HEK293 (cell line): ENCODE results near the gene TIMM17A.
A peak's percentile ranks its signal among the peaks of the same experiment; 100 is the strongest.

ENCODE experiments used
- CTCF ChIA-PET: fragments of 350-600 bp; formaldehyde crosslinking; extraction: SDS; loops from one replicate; lab custom pipeline; 2021; ENCODE audit warnings: antibody characterized with exemption; lab: Yijun Ruan, JAX
- POLR2A ChIA-PET: fragments of 300-600 bp; formaldehyde crosslinking; extraction: SDS; loops from one replicate; lab custom pipeline; 2020; ENCODE audit warnings: antibody characterized with exemption, inconsistent platforms; lab: Yijun Ruan, JAX
- H3K27ac ChIP-seq: fragments of 200-500 bp; sonication (Bioruptor generic); 2 replicates; pipeline ENCODE4 v1.5.1; 2014; ENCODE audit warnings: low read depth, low read length, control low read depth, inconsistent platforms; ENCODE audit errors: extremely low read depth
- H3K36me3 ChIP-seq, 2 experiments: fragments of 200-500 bp in 1 of 2; sonication (Bioruptor generic) in 1 of 2; 1 replicate in 1 of 2; 2 replicates in 1 of 2; pipeline ENCODE4 v1.5.1; 2014 to 2017; ENCODE audit warnings: inconsistent platforms in 2 of 2, low read length in 2 of 2; ENCODE audit not compliant: control insufficient read depth in 2 of 2, insufficient read depth in 1 of 2
- H3K4me1 ChIP-seq: fragments of 200-500 bp; sonication (Bioruptor generic); 2 replicates; pipeline ENCODE4 v1.5.1; 2014; ENCODE audit warnings: mild to moderate bottlenecking, low read length, inconsistent platforms; ENCODE audit not compliant: control insufficient read depth, insufficient read depth
- H3K4me3 ChIP-seq: 2 replicates; pipeline ENCODE4 v1.5.1; 2011; ENCODE audit warnings: low read depth, mild to moderate bottlenecking, control low read depth, low read length, moderate library complexity
- H3K9me3 ChIP-seq: fragments of 200-500 bp; sonication (Bioruptor generic); 2 replicates; pipeline ENCODE4 v1.5.1; 2014; ENCODE audit warnings: low read depth, low read length, inconsistent platforms; ENCODE audit not compliant: control insufficient read depth, insufficient read depth
- BCL6B ChIP-seq: fragments of 450-650 bp; formaldehyde crosslinking; IDR thresholded peaks from 2 replicates; pipeline ENCODE4 v1.5.1; 2017; ENCODE audit warnings: missing biosample characterization, missing genetic modification characterization
- KLF10 ChIP-seq: fragments of 450-650 bp; IDR thresholded peaks from 2 replicates; pipeline ENCODE4 v1.5.1; 2018; ENCODE audit warnings: missing biosample characterization, mild to moderate bottlenecking, missing genetic modification characterization
- KLF8 ChIP-seq: fragments of 450-650 bp; formaldehyde crosslinking; IDR thresholded peaks from 2 replicates; pipeline ENCODE4 v1.5.1; 2016; ENCODE audit warnings: missing biosample characterization, missing genetic modification characterization
- MYNN ChIP-seq: fragments of 450-650 bp; formaldehyde crosslinking; IDR thresholded peaks from 2 replicates; pipeline ENCODE4 v1.5.1; 2016; ENCODE audit warnings: missing biosample characterization, missing genetic modification characterization, borderline replicate concordance
- ZBTB49 ChIP-seq: fragments of 450-650 bp; formaldehyde crosslinking; IDR thresholded peaks from 2 replicates; pipeline ENCODE4 v1.5.1; 2016; ENCODE audit warnings: missing biosample characterization, missing genetic modification characterization, low read depth
- ZBTB6 ChIP-seq: fragments of 450-650 bp; formaldehyde crosslinking; IDR thresholded peaks from 2 replicates; pipeline ENCODE4 v1.5.1; 2017; ENCODE audit warnings: missing biosample characterization, missing genetic modification characterization
- ZEB2 ChIP-seq: fragments of 450-650 bp; formaldehyde crosslinking; IDR thresholded peaks from 2 replicates; pipeline ENCODE4 v1.5.1; 2016; ENCODE audit warnings: missing biosample characterization, missing genetic modification characterization
- ZNF121 ChIP-seq: fragments of 450-650 bp; formaldehyde crosslinking; IDR thresholded peaks from 2 replicates; pipeline ENCODE4 v1.5.1; 2016; ENCODE audit warnings: missing biosample characterization, missing genetic modification characterization
- ZNF157 ChIP-seq: fragments of 450-650 bp; formaldehyde crosslinking; IDR thresholded peaks from 2 replicates; pipeline ENCODE4 v1.5.1; 2016; ENCODE audit warnings: missing biosample characterization, missing genetic modification characterization
- ZNF202 ChIP-seq: fragments of 450-650 bp; formaldehyde crosslinking; IDR thresholded peaks from 2 replicates; pipeline ENCODE4 v1.5.1; 2016; ENCODE audit warnings: missing biosample characterization, missing genetic modification characterization, borderline replicate concordance
- ZNF302 ChIP-seq: fragments of 450-650 bp; formaldehyde crosslinking; IDR thresholded peaks from 2 replicates; pipeline ENCODE4 v1.5.1; 2016; ENCODE audit warnings: missing biosample characterization, missing genetic modification characterization, low read depth
- ZNF324 ChIP-seq: fragments of 450-650 bp; formaldehyde crosslinking; IDR thresholded peaks from 2 replicates; pipeline ENCODE4 v1.5.1; 2016; ENCODE audit warnings: missing biosample characterization, missing genetic modification characterization
- ZNF350 ChIP-seq: fragments of 450-650 bp; formaldehyde crosslinking; IDR thresholded peaks from 2 replicates; pipeline ENCODE4 v1.5.0; 2017; ENCODE audit warnings: missing biosample characterization, mild to moderate bottlenecking, missing genetic modification characterization
- ZNF354C ChIP-seq: fragments of 450-650 bp; formaldehyde crosslinking; IDR thresholded peaks from 2 replicates; pipeline ENCODE4 v1.5.1; 2016; ENCODE audit warnings: missing biosample characterization, missing genetic modification characterization, low read depth, borderline replicate concordance
- ZNF404 ChIP-seq: fragments of 450-650 bp; formaldehyde crosslinking; IDR thresholded peaks from 2 replicates; pipeline ENCODE4 v1.5.1; 2017; ENCODE audit warnings: missing biosample characterization, missing genetic modification characterization
- ZNF544 ChIP-seq: fragments of 450-650 bp; formaldehyde crosslinking; IDR thresholded peaks from 2 replicates; pipeline ENCODE4 v1.5.0; 2017; ENCODE audit warnings: missing biosample characterization, missing genetic modification characterization
- ZNF571 ChIP-seq: fragments of 450-650 bp; formaldehyde crosslinking; IDR thresholded peaks from 2 replicates; pipeline ENCODE4 v1.5.0; 2017; ENCODE audit warnings: missing biosample characterization, missing genetic modification characterization
- ZNF610 ChIP-seq: fragments of 450-650 bp; formaldehyde crosslinking; IDR thresholded peaks from 2 replicates; pipeline ENCODE4 v1.5.1; 2016; ENCODE audit warnings: missing biosample characterization, missing genetic modification characterization, borderline replicate concordance
- ZNF664 ChIP-seq: fragments of 450-650 bp; formaldehyde crosslinking; IDR thresholded peaks from 2 replicates; pipeline ENCODE4 v1.5.1; 2016; ENCODE audit warnings: missing biosample characterization, missing genetic modification characterization
- ZNF776 ChIP-seq: fragments of 450-650 bp; formaldehyde crosslinking; IDR thresholded peaks from 2 replicates; pipeline ENCODE4 v1.5.0; 2017; ENCODE audit warnings: missing biosample characterization, missing genetic modification characterization, borderline replicate concordance
- ZSCAN30 ChIP-seq: fragments of 450-650 bp; IDR thresholded peaks from 2 replicates; pipeline ENCODE4 v1.5.1; 2018; ENCODE audit warnings: missing biosample characterization, mild to moderate bottlenecking, missing genetic modification characterization, moderate library complexity
- ZXDB ChIP-seq: fragments of 450-650 bp; formaldehyde crosslinking; IDR thresholded peaks from 2 replicates; pipeline ENCODE4 v1.5.1; 2016; ENCODE audit warnings: missing biosample characterization, missing genetic modification characterization
- TF ChIP-seq, protein P1 (sequence below): fragments of 450-650 bp; formaldehyde crosslinking; IDR thresholded peaks from 2 replicates; pipeline ENCODE4 v1.5.1; 2016; ENCODE audit warnings: missing biosample characterization, missing genetic modification characterization

TIMM17A gene

GRCh38 chr1:201988601-201989000 lies 33.3 kb downstream of the TIMM17A start (continued):
- TF ChIP-seq ZBTB49 (tag by site-specific recombination) (no peak), ZNF404 (tag by site-specific recombination) (no peak)
- TF ChIP-seq, all 188 proteins: peak for 0

- Histone ChIP-seq H3K9me3 (no peaks in the 10 kb centered on the region), H3K4me3 (no peak overlapping the region), H3K27ac (no peak overlapping the region), H3K4me1 (no peaks in the 10 kb centered on the region), H3K36me3 (peaks cover 25 to 60% of the 10 kb centered on the region in 2 experiments)
- CTCF ChIA-PET: interaction anchor here (0.7 to 2.3 kb wide), 4 partner anchors 9 to 130 kb away, joined by 3 to 8 read pairs (median 3); partner anchors contain the start of gene ELF3
- POLR2A ChIA-PET: no interaction called here
- TF ChIP-seq ZSCAN30 (tag by site-specific recombination) (no peak), ZNF121 (tag by site-specific recombination) (peak; percentile 74), ZNF324 (tag by site-specific recombination) (no peak), MYNN (tag by site-specific recombination) (no peak), ZNF157 (tag by site-specific recombination) (no peak), ZNF202 (tag by site-specific recombination) (no peak), ZBTB6 (no peak)
Measured at GRCh38 chr1:201989354-201990128, 34.2 kb downstream of the TIMM17A start.

- no peaks in the 10 kb centered on the region for H3K9me3 ChIP-seq
- TF ChIP-seq ZEB2 (tag by site-specific recombination) (no peak), ZNF350 (tag by site-specific recombination) (no peak), KLF8 (tag by site-specific recombination) (no peak), ZNF776 (tag by site-specific recombination) (no peak), ZNF571 (no peak), ZXDB (tag by site-specific recombination) (no peak), ZNF544 (tag by site-specific recombination) (no peak), ZNF610 (tag by site-specific recombination) (no peak), ZNF664 (tag by site-specific recombination) (no peak), ZNF121 (tag by site-specific recombination) (no peak), ZNF302 (tag by site-specific recombination) (no peak), ZNF354C (tag by site-specific recombination) (no peak), KLF10 (no peak), BCL6B (no peak)
- TF ChIP-seq, protein P1, sequence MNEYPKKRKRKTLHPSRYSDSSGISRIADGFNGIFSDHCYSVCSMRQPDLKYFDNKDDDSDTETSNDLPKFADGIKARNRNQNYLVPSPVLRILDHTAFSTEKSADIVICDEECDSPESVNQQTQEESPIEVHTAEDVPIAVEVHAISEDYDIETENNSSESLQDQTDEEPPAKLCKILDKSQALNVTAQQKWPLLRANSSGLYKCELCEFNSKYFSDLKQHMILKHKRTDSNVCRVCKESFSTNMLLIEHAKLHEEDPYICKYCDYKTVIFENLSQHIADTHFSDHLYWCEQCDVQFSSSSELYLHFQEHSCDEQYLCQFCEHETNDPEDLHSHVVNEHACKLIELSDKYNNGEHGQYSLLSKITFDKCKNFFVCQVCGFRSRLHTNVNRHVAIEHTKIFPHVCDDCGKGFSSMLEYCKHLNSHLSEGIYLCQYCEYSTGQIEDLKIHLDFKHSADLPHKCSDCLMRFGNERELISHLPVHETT: no peak
- TF ChIP-seq, all 188 proteins: peak for 0
- no peak overlapping the region for H3K4me3 ChIP-seq
- H3K4me1 ChIP-seq: no peaks in the 10 kb centered on the region
- peaks cover 34 to 67% of the 10 kb centered on the region in 2 experiments for H3K36me3 ChIP-seq
- CTCF ChIA-PET: interaction anchor here (1.6 kb wide), 1 partner anchor 9 kb away, joined by 5 read pairs; no protein-coding TSS in a partner anchor
- POLR2A ChIA-PET: no interaction called here
- H3K27ac ChIP-seq: no peak overlapping the region
Measured at GRCh38 chr1:201990427-201990826, 35.1 kb downstream of the TIMM17A start.
